HCT116 (cell line): Measurements from ENCODE around the gene WNT1. TPM values are rescaled to one million over a fixed set of nuclear protein-coding genes. Genes with fewer than 3 reads are reported as not detected.
A peak's percentile ranks its signal among the peaks of the same experiment; 100 is the strongest.

Experiments used
- ATAC-seq: fragments of 200-7000 bp; cut with Tn5 transposase; 2 replicates; pipeline ENCODE4 v1.9.1; 2020; ENCODE audit warnings: mild to moderate bottlenecking, moderate library complexity
- BruUV-seq: library from RNA; stranded (reverse); fragments of 400-500 nt; replicated peaks from 2 replicates; lab custom pipeline; 2021; lab: Mats Ljungman, UMichigan
- CTCF ChIA-PET: fragments of 300-600 bp; sonication (Branson Sonifier 250); formaldehyde crosslinking; loops from one replicate; lab custom pipeline; 2021; ENCODE audit warnings: antibody characterized with exemption; lab: Charles Lee
- POLR2A ChIA-PET: fragments of 300-600, 350-600 bp; sonication (Branson Sonifier 250); formaldehyde crosslinking; loops from one replicate; lab custom pipeline; 2021; ENCODE audit warnings: antibody characterized with exemption; lab: Charles Lee
- RAD21 ChIA-PET, 2 experiments: fragments of 300-600 bp; sonication (Branson Sonifier 250); formaldehyde crosslinking; loops; one replicate each; lab custom pipeline; 2023; ENCODE audit warnings: low total read pairs in 2 of 2; ENCODE audit not compliant: uncharacterized antibody in 2 of 2, unreplicated experiment in 2 of 2, low non-redundant PET in 1 of 2; lab: Charles Lee
- DNase-seq: peaks from one replicate; pipeline ENCODE4 v3.0.0-alpha.2; 2010; ENCODE audit warnings: low read depth, low spot score
- H2AFZ ChIP-seq: fragments of 200-600 bp; shearing (Covaris generic), sonication (generic); 2 replicates; pipeline ENCODE4 v1.6.1; 2017; ENCODE audit warnings: low read depth, mixed run types, mixed read lengths, antibody characterized with exemption, low read length; ENCODE audit not compliant: poor library complexity, severe bottlenecking
- H3K27ac ChIP-seq: 2 replicates; pipeline ENCODE4 v1.5.1; 2012; ENCODE audit warnings: low read depth, low read length
- H3K27me3 ChIP-seq: fragments of 200-600 bp; sonication (generic); 2 replicates; pipeline ENCODE4 v1.6.1; 2016; ENCODE audit warnings: mixed run types, low read length, mixed read lengths; ENCODE audit not compliant: insufficient read depth
- H3K36me3 ChIP-seq, 2 experiments: fragments of 200-500 bp in 1 of 2; fragments of 200-600 bp in 1 of 2; sonication (Bioruptor generic) in 1 of 2; sonication (generic) in 1 of 2; 2 replicates each; pipeline versions ENCODE4 v1.5.1 to v1.6.1; 2014 to 2016; ENCODE audit warnings: low read length in 2 of 2, inconsistent platforms in 1 of 2, mixed read lengths in 1 of 2, mixed run types in 1 of 2; ENCODE audit not compliant: insufficient read depth in 2 of 2, control insufficient read depth in 1 of 2
- H3K4me1 ChIP-seq, 2 experiments: fragments of 200-600 bp in 1 of 2; sonication (generic) in 1 of 2; 2 replicates each; pipeline versions ENCODE4 v1.5.1 to v1.6.1; 2012 to 2017; ENCODE audit warnings: low read length in 2 of 2, inconsistent platforms in 1 of 2, mild to moderate bottlenecking in 1 of 2, mixed read lengths in 1 of 2, mixed run types in 1 of 2, moderate library complexity in 1 of 2; ENCODE audit not compliant: insufficient read depth in 2 of 2, control insufficient read depth in 1 of 2
- H3K4me2 ChIP-seq: fragments of 200-600 bp; sonication (generic); 2 replicates; pipeline ENCODE4 v1.6.1; 2017; ENCODE audit warnings: mixed run types, low read length, mixed read lengths
- H3K4me3 ChIP-seq, 2 experiments: fragments of 200-600 bp in 1 of 2; sonication (generic) in 1 of 2; replicated peaks in 1 of 2; 2 replicates each; pipeline ENCODE4 v1.5.1; 2011 to 2016; ENCODE audit warnings: low read length in 2 of 2, control low read depth in 1 of 2, low read depth in 1 of 2, mild to moderate bottlenecking in 1 of 2, mixed read lengths in 1 of 2, mixed run types in 1 of 2
- H3K79me2 ChIP-seq: fragments of 200-600 bp; sonication (generic); 2 replicates; pipeline ENCODE4 v1.6.1; 2017; ENCODE audit warnings: mild to moderate bottlenecking, mixed run types, low read length, moderate library complexity, mixed read lengths; ENCODE audit not compliant: insufficient read depth
- H3K9ac ChIP-seq: fragments of 200-600 bp; sonication (generic); 2 replicates; pipeline ENCODE4 v1.6.1; 2016; ENCODE audit warnings: low read length, mixed read lengths
- H3K9me2 ChIP-seq: fragments of 200-600 bp; sonication (generic), shearing (Covaris generic); 2 replicates; pipeline ENCODE4 v1.6.1; 2017; ENCODE audit warnings: mixed run types, mild to moderate bottlenecking, moderate library complexity; ENCODE audit not compliant: insufficient read depth
- H3K9me3 ChIP-seq, 2 experiments: fragments of 200-500 bp in 1 of 2; fragments of 200-600 bp in 1 of 2; sonication (Bioruptor generic) in 1 of 2; sonication (generic) in 1 of 2; 2 replicates each; pipeline ENCODE4 v1.6.1; 2014 to 2017; ENCODE audit warnings: low read length in 2 of 2, mixed read lengths in 2 of 2, inconsistent platforms in 1 of 2, low read depth in 1 of 2, mild to moderate bottlenecking in 1 of 2, mixed run types in 1 of 2, moderate library complexity in 1 of 2; ENCODE audit not compliant: control insufficient read depth in 1 of 2, insufficient read depth in 1 of 2
- H4K20me1 ChIP-seq: fragments of 200-600 bp; sonication (generic), shearing (Covaris generic); 2 replicates; pipeline ENCODE4 v1.6.1; 2017; ENCODE audit warnings: mixed run types, mild to moderate bottlenecking, moderate library complexity; ENCODE audit not compliant: insufficient read depth
- ATF3 ChIP-seq: IDR thresholded peaks from 2 replicates; pipeline ENCODE4 v1.6.1; 2012
- CTCF ChIP-seq, 3 experiments: fragments of 200-600 bp in 1 of 3; sonication (generic) in 1 of 3; IDR thresholded peaks in 2 of 3; conservative IDR thresholded peaks in 1 of 3; 2 replicates each; pipeline ENCODE4 v1.5.1; 2012 to 2017; ENCODE audit warnings: low read depth in 2 of 3, low read length in 2 of 3, antibody characterized with exemption in 1 of 3, borderline replicate concordance in 1 of 3, control low read depth in 1 of 3, mild to moderate bottlenecking in 1 of 3, mixed read lengths in 1 of 3, mixed run types in 1 of 3, moderate library complexity in 1 of 3; ENCODE audit not compliant: insufficient read depth in 1 of 3
- RAD21 ChIP-seq: IDR thresholded peaks from 2 replicates; pipeline ENCODE4 v1.6.1; 2012; ENCODE audit warnings: low read depth, mild to moderate bottlenecking
- intact Hi-C: fragments of 100-400 bp; cut with micrococcal nuclease; formaldehyde crosslinking; loops from 2 replicates; pipeline ENCODE4 v1.10.0; 2022
- total RNA-seq: library from RNA; stranded (reverse); gene quantifications from one replicate; pipeline ENCODE4 v1.2.1, GENCODE V29; 2021; ENCODE audit not compliant: unreplicated experiment

WNT1 gene
- total RNA-seq, 1 experiment from 2014 or later, result not detected

GRCh38 chr12:48973941-48974673 lies 4.0 kb upstream of the WNT1 start:
- intact Hi-C loops, result no loop called here
- ChIA-PET CTCF (interaction anchor here (1.2 to 1.9 kb wide), 2 partner anchors 9 to 18 kb away, joined by 4 to 5 read pairs; no protein-coding TSS in a partner anchor), RAD21 (no interaction called here), POLR2A (no interaction called here)
- TF ChIP-seq ATF3, result no peak
- 0 out of 2 replicates have a peak, but pooled peaks have one; percentile 26 for TF ChIP-seq RAD21
- peak in 2 of 3 experiments; percentile 56 to 57; a peak in 5 of 6 replicates for TF ChIP-seq CTCF (IDR thresholded peaks at IDR 0.05 in 2 of 3, conservative IDR thresholded peaks at IDR 0.05 in 1 of 3; ENCODE audit: borderline replicate concordance in 1 of 3, insufficient read depth in 1 of 3, low read depth in 2 of 3, low read length in 2 of 3)
- H3K4me2 ChIP-seq, result no peak overlapping the region
- no peak overlapping the region for H3K27ac ChIP-seq
- H3K27me3 ChIP-seq, result no peaks in the 10 kb centered on the region
- no peak overlapping the region for H3K4me3 ChIP-seq
- no peaks in the 10 kb centered on the region for H4K20me1 ChIP-seq
- BruUV-seq, result no TSS peak
- ATAC-seq (peak; percentile 44), DNase-seq (no peak)
- no peak overlapping the region for H2AFZ ChIP-seq
- no peaks in the 10 kb centered on the region for H3K9me3 ChIP-seq
- H3K9ac ChIP-seq, result no peak overlapping the region
- peaks cover 9% of the 10 kb centered on the region; the same call in 1 of the 2 replicates for H3K79me2 ChIP-seq
- H3K36me3 ChIP-seq, result no peaks in the 10 kb centered on the region
- H3K9me2 ChIP-seq, result no peaks in the 10 kb centered on the region
- H3K4me1 ChIP-seq, result peaks cover 9 to 32% of the 10 kb centered on the region in 2 experiments; a peak in 3 of 4 replicates
